ENCODE results near the gene R3HDM2.
"Not testable (repeated sequence)": the region's sequence is repeated elsewhere in the genome, so short reads cannot be mapped to it uniquely, and the experiment has no call there.

Gene R3HDM2

GRCh38 chr12:57415088-57415487, 15.8 kb downstream of the R3HDM2 start:
- H3K36me3 ChIP-seq (ENCODE audit: control insufficient read depth in 1 of 2, insufficient read depth in 2 of 2, low read length in 2 of 2) = no peaks in the 10 kb centered on the region
- H3K4me1 ChIP-seq (ENCODE audit: control insufficient read depth in 1 of 2, insufficient read depth in 2 of 2, low read length in 2 of 2) = no peaks in the 10 kb centered on the region
- no peaks in the 10 kb centered on the region for H3K79me1 ChIP-seq (ENCODE audit: low read length)
- no peak overlapping the region for H3K4me3 ChIP-seq (ENCODE audit: low read depth, low read length)
- no CpG with 5 or more reads among the region's 2 CpGs for WGBS (ENCODE audit: extremely low coverage, insufficient coverage, insufficient read length)
- H3K14ac ChIP-seq (ENCODE audit: low read length) = no peak overlapping the region
- H3K4ac ChIP-seq (ENCODE audit: low read depth, low read length) = no peak overlapping the region
- no peaks in the 10 kb centered on the region for H3K79me2 ChIP-seq (ENCODE audit: control insufficient read depth, insufficient read depth, low read length, poor library complexity)
- H4K12ac ChIP-seq (ENCODE audit: low read depth, low read length) = no peak overlapping the region
- no peak overlapping the region for H2AFZ ChIP-seq (ENCODE audit: insufficient read depth, low read length, poor library complexity)
- no peak overlapping the region for H2BK5ac ChIP-seq (ENCODE audit: low read depth, low read length, poor library complexity)
- no peak overlapping the region for H3K18ac ChIP-seq (ENCODE audit: low read length)
- H3K9ac ChIP-seq (ENCODE audit: low read length) = no peak overlapping the region
- H3K27ac ChIP-seq (ENCODE audit: low read depth, low read length) = no peak overlapping the region
- no peak overlapping the region for H4K91ac ChIP-seq (ENCODE audit: low read depth, low read length)
- no peak overlapping the region for H3K4me2 ChIP-seq (ENCODE audit: low read length)
- no peak overlapping the region for H3K23ac ChIP-seq (ENCODE audit: low read length)
- no peak overlapping the region for H4K8ac ChIP-seq (ENCODE audit: low read depth, low read length)
- no peak overlapping the region for H2BK12ac ChIP-seq (ENCODE audit: low read length)
- no peaks in the 10 kb centered on the region for H3K9me3 ChIP-seq (ENCODE audit: insufficient read depth, low read depth, low read length)
- no peak overlapping the region for H2BK120ac ChIP-seq (ENCODE audit: insufficient read depth, low read length, poor library complexity)
- H3K27me3 ChIP-seq (ENCODE audit: insufficient read depth, low read length) = no peaks in the 10 kb centered on the region
- no peak overlapping the region for H2AK5ac ChIP-seq (ENCODE audit: low read length)
- no peak for DNase-seq

DNA sequence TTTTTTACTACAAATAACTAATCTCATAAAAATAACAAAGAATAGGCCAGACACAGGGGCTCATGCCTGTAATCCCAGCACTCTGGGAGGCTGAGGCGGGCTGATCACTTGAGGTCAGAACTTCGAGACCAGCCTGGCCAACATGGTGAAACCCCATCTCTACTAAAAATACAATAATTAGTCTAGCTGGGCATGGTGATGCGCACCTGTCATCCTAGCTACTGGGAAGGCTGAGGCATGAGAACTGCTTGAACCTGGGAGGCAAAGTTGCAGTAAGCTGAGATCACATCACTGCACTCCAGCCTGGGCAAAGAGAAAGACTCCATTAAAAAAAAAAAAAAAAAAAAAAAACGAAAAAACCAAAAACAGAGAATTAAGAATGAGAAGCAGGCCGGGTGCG, 16.7 kb downstream of the R3HDM2 start:
- DNase-seq; H2BK120ac ChIP-seq (ENCODE audit: insufficient read depth, low read length, poor library complexity); H3K36me3 ChIP-seq (ENCODE audit: control insufficient read depth in 1 of 2, insufficient read depth in 2 of 2, low read length in 2 of 2); H3K9ac ChIP-seq (ENCODE audit: low read length); H3K27me3 ChIP-seq (ENCODE audit: insufficient read depth, low read length); H3K4ac ChIP-seq (ENCODE audit: low read depth, low read length); H4K8ac ChIP-seq (ENCODE audit: low read depth, low read length); H3K27ac ChIP-seq (ENCODE audit: low read depth, low read length); H3K4me2 ChIP-seq (ENCODE audit: low read length); H3K4me3 ChIP-seq (ENCODE audit: low read depth, low read length); H4K12ac ChIP-seq (ENCODE audit: low read depth, low read length); H3K18ac ChIP-seq (ENCODE audit: low read length); H2BK12ac ChIP-seq (ENCODE audit: low read length); H4K91ac ChIP-seq (ENCODE audit: low read depth, low read length); H3K79me2 ChIP-seq (ENCODE audit: control insufficient read depth, insufficient read depth, low read length, poor library complexity); H3K14ac ChIP-seq (ENCODE audit: low read length); H3K23ac ChIP-seq (ENCODE audit: low read length); H3K79me1 ChIP-seq (ENCODE audit: low read length); H2AFZ ChIP-seq (ENCODE audit: insufficient read depth, low read length, poor library complexity); H2BK5ac ChIP-seq (ENCODE audit: low read depth, low read length, poor library complexity); H3K4me1 ChIP-seq (ENCODE audit: control insufficient read depth in 1 of 2, insufficient read depth in 2 of 2, low read length in 2 of 2); H3K9me3 ChIP-seq (ENCODE audit: insufficient read depth, low read depth, low read length); H2AK5ac ChIP-seq (ENCODE audit: low read length): not testable (repeated sequence)
- WGBS (ENCODE audit: extremely low coverage, insufficient coverage, insufficient read length) = no CpG with 5 or more reads among the region's 6 CpGs

DNA sequence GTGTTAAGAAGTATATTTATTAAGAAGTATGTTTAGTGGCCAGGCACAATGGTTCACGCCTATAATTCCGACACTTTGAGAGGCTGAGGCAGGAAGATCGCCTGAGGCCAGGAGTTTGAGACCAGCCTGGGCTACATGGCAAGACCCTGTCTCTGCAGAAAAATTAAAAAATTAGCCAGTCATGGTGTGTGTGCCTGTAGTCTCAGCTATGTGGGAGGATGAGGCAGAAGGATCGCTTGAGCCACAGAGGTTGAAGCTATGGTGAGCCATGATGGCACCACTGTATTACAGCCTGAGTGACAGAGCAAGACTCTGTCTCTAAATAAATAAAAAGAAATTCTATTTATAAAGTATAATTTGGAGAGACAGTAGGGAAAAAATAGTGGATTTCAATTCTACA, 20.3 kb downstream of the R3HDM2 start:
- DNase-seq = no peak
- Histone ChIP-seq H3K4ac (ENCODE audit: low read depth, low read length) (no peak overlapping the region), H4K8ac (ENCODE audit: low read depth, low read length) (no peak overlapping the region), H3K14ac (ENCODE audit: low read length) (no peak overlapping the region), H3K4me1 (ENCODE audit: control insufficient read depth in 1 of 2, insufficient read depth in 2 of 2, low read length in 2 of 2) (no peaks in the 10 kb centered on the region), H2AK5ac (ENCODE audit: low read length) (no peak overlapping the region), H4K91ac (ENCODE audit: low read depth, low read length) (no peak overlapping the region), H3K23ac (ENCODE audit: low read length) (no peak overlapping the region), H3K18ac (ENCODE audit: low read length) (no peak overlapping the region), H3K27ac (ENCODE audit: low read depth, low read length) (no peak overlapping the region), H2AFZ (ENCODE audit: insufficient read depth, low read length, poor library complexity) (no peak overlapping the region), H3K36me3 (ENCODE audit: control insufficient read depth in 1 of 2, insufficient read depth in 2 of 2, low read length in 2 of 2) (peaks cover 0 to 3% of the 10 kb centered on the region in 2 experiments), H3K9ac (ENCODE audit: low read length) (no peak overlapping the region), H2BK120ac (ENCODE audit: insufficient read depth, low read length, poor library complexity) (no peak overlapping the region), H3K79me2 (ENCODE audit: control insufficient read depth, insufficient read depth, low read length, poor library complexity) (no peaks in the 10 kb centered on the region), H2BK12ac (ENCODE audit: low read length) (no peak overlapping the region), H3K4me2 (ENCODE audit: low read length) (no peak overlapping the region), H3K79me1 (ENCODE audit: low read length) (no peaks in the 10 kb centered on the region), H3K27me3 (ENCODE audit: insufficient read depth, low read length) (no peaks in the 10 kb centered on the region), H3K4me3 (ENCODE audit: low read depth, low read length) (no peak overlapping the region), H4K12ac (ENCODE audit: low read depth, low read length) (no peak overlapping the region), H2BK5ac (ENCODE audit: low read depth, low read length, poor library complexity) (no peak overlapping the region), H3K9me3 (ENCODE audit: insufficient read depth, low read depth, low read length) (no peaks in the 10 kb centered on the region)
- WGBS (ENCODE audit: extremely low coverage, insufficient coverage, insufficient read length) = no CpG with 5 or more reads among the region's 4 CpGs

DNA sequence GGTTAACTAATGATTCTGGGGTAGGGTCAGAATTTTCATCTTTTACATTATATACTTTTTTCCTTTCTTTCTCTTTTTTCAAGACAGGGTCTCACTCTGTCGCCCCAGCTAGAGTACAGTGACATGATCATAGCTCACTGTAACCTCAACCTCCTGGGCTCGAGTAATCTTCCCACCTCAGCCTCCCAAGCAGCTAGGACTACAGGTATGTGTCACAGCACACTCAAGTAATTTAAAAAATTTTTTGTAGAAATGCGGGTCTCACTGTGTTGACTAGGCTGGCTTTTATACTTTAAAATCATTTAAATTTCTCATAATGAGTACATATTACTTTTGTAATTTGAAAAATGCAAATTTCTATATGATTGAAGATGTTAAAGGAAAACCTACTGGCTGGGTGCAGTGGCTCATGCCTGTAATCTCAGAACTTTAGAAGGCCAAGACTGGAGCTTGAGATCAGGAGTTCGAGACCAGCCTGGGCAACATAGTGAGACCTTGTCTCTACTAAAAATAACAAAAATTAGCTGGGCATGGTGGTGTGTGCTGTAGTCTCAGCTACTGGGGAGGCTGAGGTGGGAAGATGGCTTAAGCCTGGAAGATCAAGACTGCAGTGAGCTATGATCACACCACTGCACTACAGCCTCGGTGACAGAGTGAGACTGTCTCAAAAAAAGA, 25.7 kb downstream of the R3HDM2 start:
- Histone ChIP-seq H2AK5ac (ENCODE audit: low read length) (no peak overlapping the region), H3K36me3 (ENCODE audit: control insufficient read depth in 1 of 2, insufficient read depth in 2 of 2, low read length in 2 of 2) (peaks cover 0 to 3% of the 10 kb centered on the region in 2 experiments), H3K27ac (ENCODE audit: low read depth, low read length) (no peak overlapping the region), H3K27me3 (ENCODE audit: insufficient read depth, low read length) (no peaks in the 10 kb centered on the region), H3K4ac (ENCODE audit: low read depth, low read length) (no peak overlapping the region), H3K79me2 (ENCODE audit: control insufficient read depth, insufficient read depth, low read length, poor library complexity) (no peaks in the 10 kb centered on the region), H4K12ac (ENCODE audit: low read depth, low read length) (no peak overlapping the region), H3K4me3 (ENCODE audit: low read depth, low read length) (no peak overlapping the region), H3K79me1 (ENCODE audit: low read length) (no peaks in the 10 kb centered on the region), H4K8ac (ENCODE audit: low read depth, low read length) (no peak overlapping the region), H4K91ac (ENCODE audit: low read depth, low read length) (no peak overlapping the region), H3K14ac (ENCODE audit: low read length) (no peak overlapping the region), H3K4me1 (ENCODE audit: control insufficient read depth in 1 of 2, insufficient read depth in 2 of 2, low read length in 2 of 2) (no peaks in the 10 kb centered on the region), H3K23ac (ENCODE audit: low read length) (no peak overlapping the region), H3K9ac (ENCODE audit: low read length) (no peak overlapping the region), H2BK5ac (ENCODE audit: low read depth, low read length, poor library complexity) (no peak overlapping the region), H3K9me3 (ENCODE audit: insufficient read depth, low read depth, low read length) (no peaks in the 10 kb centered on the region), H3K18ac (ENCODE audit: low read length) (no peak overlapping the region), H2AFZ (ENCODE audit: insufficient read depth, low read length, poor library complexity) (no peak overlapping the region), H2BK120ac (ENCODE audit: insufficient read depth, low read length, poor library complexity) (no peak overlapping the region), H3K4me2 (ENCODE audit: low read length) (no peak overlapping the region), H2BK12ac (ENCODE audit: low read length) (no peak overlapping the region)
- no CpG with 5 or more reads among the region's 5 CpGs for WGBS (ENCODE audit: extremely low coverage, insufficient coverage, insufficient read length)
- DNase-seq = peak; percentile 56 to 82

Measured in trophoblast cell (in vitro differentiated cells and primary cell).